HepG2 (cell line): ENCODE measurements around the gene ARCN1.

Experiments used
- ATF1 ChIP-seq: IDR thresholded peaks from 2 replicates; pipeline ENCODE4 v1.6.1; 2016; ENCODE audit warnings: mild to moderate bottlenecking, control low read depth
- CEBPB ChIP-seq: IDR thresholded peaks from 2 replicates; pipeline ENCODE4 v1.6.1; 2011; ENCODE audit warnings: low read depth, low read length, improper control_type of control experiment, borderline replicate concordance
- CTCF ChIP-seq: sonication (generic); formaldehyde crosslinking; IDR thresholded peaks from 2 replicates; pipeline ENCODE4 v1.5.0; 2020; ENCODE audit warnings: mild to moderate bottlenecking, missing genetic modification reagents, moderate library complexity
- HNRNPH1 ChIP-seq: fragments of 200-400 bp; formaldehyde crosslinking; optimal IDR thresholded peaks from 2 replicates; pipeline ENCODE3; 2017; ENCODE audit warnings: mild to moderate bottlenecking, low read depth, low read length
- IKZF1 ChIP-seq: fragments of 450-650 bp; IDR thresholded peaks from 2 replicates; pipeline ENCODE4 v1.7.1; 2016
- NFKBIZ ChIP-seq: IDR thresholded peaks from 2 replicates; pipeline ENCODE4 v1.6.1; 2018; ENCODE audit warnings: missing genetic modification reagents, missing compliant biosample characterization
- NONO ChIP-seq, 2 experiments: fragments of 450-650 bp in 1 of 2; sonication (generic) in 1 of 2; formaldehyde crosslinking in 1 of 2; IDR thresholded peaks in 1 of 2; conservative IDR thresholded peaks in 1 of 2; 2 replicates each; pipeline versions ENCODE4 v1.6.1 to v1.8.0; 2017 to 2022; ENCODE audit warnings: mild to moderate bottlenecking in 1 of 2, missing genetic modification reagents in 1 of 2, moderate library complexity in 1 of 2
- REST ChIP-seq, 2 experiments: IDR thresholded peaks; 2 replicates each; pipeline ENCODE4 v1.6.1; 2011 to 2012; ENCODE audit warnings: low read length in 2 of 2, borderline replicate concordance in 1 of 2, low read depth in 1 of 2, mild to moderate bottlenecking in 1 of 2, moderate library complexity in 1 of 2
- RFX5 ChIP-seq: IDR thresholded peaks from 2 replicates; pipeline ENCODE4 v1.6.1; 2011; ENCODE audit warnings: low read depth, low read length, improper control_type of control experiment
- ZNF441 ChIP-seq: sonication (generic); formaldehyde crosslinking; IDR thresholded peaks from 2 replicates; pipeline ENCODE4 v1.7.0; 2021; ENCODE audit warnings: missing genetic modification reagents, borderline replicate concordance
- TF ChIP-seq, protein P1 (sequence below): sonication (generic); formaldehyde crosslinking; IDR thresholded peaks from 2 replicates; pipeline ENCODE4 v1.4.0; 2020; ENCODE audit warnings: missing genetic modification reagents
- TF ChIP-seq, protein P2 (sequence below), 2 experiments: sonication (generic) in 1 of 2; formaldehyde crosslinking in 1 of 2; IDR thresholded peaks; 2 replicates each; pipeline versions ENCODE4 v1.4.0 to v1.6.1; 2018 to 2020; ENCODE audit warnings: missing genetic modification reagents in 2 of 2, borderline replicate concordance in 1 of 2, low read depth in 1 of 2, mild to moderate bottlenecking in 1 of 2, missing biosample characterization in 1 of 2

GRCh38 chr11:118547132-118547531 is 25.1 kb upstream of the ARCN1 start:
- TF ChIP-seq NFKBIZ (CRISPR knock-in tag): no peak
- no peak for TF ChIP-seq ATF1
- TF ChIP-seq, protein P1, sequence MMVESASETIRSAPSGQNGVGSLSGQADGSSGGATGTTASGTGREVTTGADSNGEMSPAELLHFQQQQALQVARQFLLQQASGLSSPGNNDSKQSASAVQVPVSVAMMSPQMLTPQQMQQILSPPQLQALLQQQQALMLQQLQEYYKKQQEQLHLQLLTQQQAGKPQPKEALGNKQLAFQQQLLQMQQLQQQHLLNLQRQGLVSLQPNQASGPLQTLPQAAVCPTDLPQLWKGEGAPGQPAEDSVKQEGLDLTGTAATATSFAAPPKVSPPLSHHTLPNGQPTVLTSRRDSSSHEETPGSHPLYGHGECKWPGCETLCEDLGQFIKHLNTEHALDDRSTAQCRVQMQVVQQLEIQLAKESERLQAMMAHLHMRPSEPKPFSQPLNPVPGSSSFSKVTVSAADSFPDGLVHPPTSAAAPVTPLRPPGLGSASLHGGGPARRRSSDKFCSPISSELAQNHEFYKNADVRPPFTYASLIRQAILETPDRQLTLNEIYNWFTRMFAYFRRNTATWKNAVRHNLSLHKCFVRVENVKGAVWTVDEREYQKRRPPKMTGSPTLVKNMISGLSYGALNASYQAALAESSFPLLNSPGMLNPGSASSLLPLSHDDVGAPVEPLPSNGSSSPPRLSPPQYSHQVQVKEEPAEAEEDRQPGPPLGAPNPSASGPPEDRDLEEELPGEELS (CRISPR knock-in tag): no peak
- no peak for TF ChIP-seq HNRNPH1
- no peak for TF ChIP-seq CTCF
- TF ChIP-seq ZNF441 (CRISPR knock-in tag): no peak
- TF ChIP-seq RFX5: no peak
- no peak for TF ChIP-seq NONO (IDR thresholded peaks at IDR 0.05)
- TF ChIP-seq NONO (CRISPR knock-in tag; conservative IDR thresholded peaks at IDR 0.05): no peak
- TF ChIP-seq CEBPB: no peak
- no peak for TF ChIP-seq IKZF1
- no peak for TF ChIP-seq REST (IDR thresholded peaks at IDR 0.05; ENCODE audit: borderline replicate concordance in 1 of 2, low read depth in 1 of 2, low read length in 2 of 2)
- TF ChIP-seq, protein P2, sequence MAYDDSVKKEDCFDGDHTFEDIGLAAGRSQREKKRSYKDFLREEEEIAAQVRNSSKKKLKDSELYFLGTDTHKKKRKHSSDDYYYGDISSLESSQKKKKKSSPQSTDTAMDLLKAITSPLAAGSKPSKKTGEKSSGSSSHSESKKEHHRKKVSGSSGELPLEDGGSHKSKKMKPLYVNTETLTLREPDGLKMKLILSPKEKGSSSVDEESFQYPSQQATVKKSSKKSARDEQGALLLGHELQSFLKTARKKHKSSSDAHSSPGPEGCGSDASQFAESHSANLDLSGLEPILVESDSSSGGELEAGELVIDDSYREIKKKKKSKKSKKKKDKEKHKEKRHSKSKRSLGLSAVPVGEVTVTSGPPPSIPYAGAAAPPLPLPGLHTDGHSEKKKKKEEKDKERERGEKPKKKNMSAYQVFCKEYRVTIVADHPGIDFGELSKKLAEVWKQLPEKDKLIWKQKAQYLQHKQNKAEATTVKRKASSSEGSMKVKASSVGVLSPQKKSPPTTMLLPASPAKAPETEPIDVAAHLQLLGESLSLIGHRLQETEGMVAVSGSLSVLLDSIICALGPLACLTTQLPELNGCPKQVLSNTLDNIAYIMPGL (CRISPR knock-in tag; IDR thresholded peaks at IDR 0.05; ENCODE audit: borderline replicate concordance in 1 of 2, low read depth in 1 of 2): no peak
